ENCODE data around the gene FIBCD1.

DNA sequence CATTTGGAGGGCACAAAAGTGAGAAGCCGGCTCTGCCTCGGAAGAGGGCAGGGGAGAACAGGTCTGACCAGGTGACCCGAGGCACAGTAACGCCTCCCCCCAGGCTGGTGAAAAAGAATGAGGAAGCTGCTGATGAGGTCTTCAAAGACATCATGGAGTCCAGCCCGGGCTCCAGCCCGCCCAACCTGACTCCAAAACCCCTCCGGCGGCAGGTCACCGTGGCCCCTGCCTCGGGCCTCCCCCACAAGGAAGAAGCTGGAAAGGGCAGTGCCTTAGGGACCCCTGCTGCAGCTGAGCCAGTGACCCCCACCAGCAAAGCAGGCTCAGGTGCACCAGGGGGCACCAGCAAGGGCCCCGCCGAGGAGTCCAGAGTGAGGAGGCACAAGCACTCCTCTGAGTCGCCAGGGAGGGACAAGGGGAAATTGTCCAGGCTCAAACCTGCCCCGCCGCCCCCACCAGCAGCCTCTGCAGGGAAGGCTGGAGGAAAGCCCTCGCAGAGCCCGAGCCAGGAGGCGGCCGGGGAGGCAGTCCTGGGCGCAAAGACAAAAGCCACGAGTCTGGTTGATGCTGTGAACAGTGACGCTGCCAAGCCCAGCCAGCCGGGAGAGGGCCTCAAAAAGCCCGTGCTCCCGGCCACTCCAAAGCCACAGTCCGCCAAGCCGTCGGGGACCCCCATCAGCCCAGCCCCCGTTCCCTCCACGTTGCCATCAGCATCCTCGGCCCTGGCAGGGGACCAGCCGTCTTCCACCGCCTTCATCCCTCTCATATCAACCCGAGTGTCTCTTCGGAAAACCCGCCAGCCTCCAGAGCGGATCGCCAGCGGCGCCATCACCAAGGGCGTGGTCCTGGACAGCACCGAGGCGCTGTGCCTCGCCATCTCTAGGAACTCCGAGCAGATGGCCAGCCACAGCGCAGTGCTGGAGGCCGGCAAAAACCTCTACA, 54.2 kb downstream of the FIBCD1 start:
- TF ChIP-seq, protein P1, sequence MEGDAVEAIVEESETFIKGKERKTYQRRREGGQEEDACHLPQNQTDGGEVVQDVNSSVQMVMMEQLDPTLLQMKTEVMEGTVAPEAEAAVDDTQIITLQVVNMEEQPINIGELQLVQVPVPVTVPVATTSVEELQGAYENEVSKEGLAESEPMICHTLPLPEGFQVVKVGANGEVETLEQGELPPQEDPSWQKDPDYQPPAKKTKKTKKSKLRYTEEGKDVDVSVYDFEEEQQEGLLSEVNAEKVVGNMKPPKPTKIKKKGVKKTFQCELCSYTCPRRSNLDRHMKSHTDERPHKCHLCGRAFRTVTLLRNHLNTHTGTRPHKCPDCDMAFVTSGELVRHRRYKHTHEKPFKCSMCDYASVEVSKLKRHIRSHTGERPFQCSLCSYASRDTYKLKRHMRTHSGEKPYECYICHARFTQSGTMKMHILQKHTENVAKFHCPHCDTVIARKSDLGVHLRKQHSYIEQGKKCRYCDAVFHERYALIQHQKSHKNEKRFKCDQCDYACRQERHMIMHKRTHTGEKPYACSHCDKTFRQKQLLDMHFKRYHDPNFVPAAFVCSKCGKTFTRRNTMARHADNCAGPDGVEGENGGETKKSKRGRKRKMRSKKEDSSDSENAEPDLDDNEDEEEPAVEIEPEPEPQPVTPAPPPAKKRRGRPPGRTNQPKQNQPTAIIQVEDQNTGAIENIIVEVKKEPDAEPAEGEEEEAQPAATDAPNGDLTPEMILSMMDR (IDR thresholded peaks at IDR 0.05; ENCODE audit: insufficient read depth, low read length), result no peak
- TF ChIP-seq, protein P2, sequence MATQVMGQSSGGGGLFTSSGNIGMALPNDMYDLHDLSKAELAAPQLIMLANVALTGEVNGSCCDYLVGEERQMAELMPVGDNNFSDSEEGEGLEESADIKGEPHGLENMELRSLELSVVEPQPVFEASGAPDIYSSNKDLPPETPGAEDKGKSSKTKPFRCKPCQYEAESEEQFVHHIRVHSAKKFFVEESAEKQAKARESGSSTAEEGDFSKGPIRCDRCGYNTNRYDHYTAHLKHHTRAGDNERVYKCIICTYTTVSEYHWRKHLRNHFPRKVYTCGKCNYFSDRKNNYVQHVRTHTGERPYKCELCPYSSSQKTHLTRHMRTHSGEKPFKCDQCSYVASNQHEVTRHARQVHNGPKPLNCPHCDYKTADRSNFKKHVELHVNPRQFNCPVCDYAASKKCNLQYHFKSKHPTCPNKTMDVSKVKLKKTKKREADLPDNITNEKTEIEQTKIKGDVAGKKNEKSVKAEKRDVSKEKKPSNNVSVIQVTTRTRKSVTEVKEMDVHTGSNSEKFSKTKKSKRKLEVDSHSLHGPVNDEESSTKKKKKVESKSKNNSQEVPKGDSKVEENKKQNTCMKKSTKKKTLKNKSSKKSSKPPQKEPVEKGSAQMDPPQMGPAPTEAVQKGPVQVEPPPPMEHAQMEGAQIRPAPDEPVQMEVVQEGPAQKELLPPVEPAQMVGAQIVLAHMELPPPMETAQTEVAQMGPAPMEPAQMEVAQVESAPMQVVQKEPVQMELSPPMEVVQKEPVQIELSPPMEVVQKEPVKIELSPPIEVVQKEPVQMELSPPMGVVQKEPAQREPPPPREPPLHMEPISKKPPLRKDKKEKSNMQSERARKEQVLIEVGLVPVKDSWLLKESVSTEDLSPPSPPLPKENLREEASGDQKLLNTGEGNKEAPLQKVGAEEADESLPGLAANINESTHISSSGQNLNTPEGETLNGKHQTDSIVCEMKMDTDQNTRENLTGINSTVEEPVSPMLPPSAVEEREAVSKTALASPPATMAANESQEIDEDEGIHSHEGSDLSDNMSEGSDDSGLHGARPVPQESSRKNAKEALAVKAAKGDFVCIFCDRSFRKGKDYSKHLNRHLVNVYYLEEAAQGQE (IDR thresholded peaks at IDR 0.05; ENCODE audit: insufficient replicate concordance, low read depth), result no peak
- no peak for TF ChIP-seq POLR2AphosphoS5 (IDR thresholded peaks at IDR 0.05; ENCODE audit: low read depth)
